Stimulated activated CD4-positive, alpha-beta T cell treated with anti-CD3 and anti-CD28 coated beads, Interleukin-1b, Interleukin-23, amount 100 ng/mL, for 48 hours (primary cell): ENCODE measurements around the gene DENND5B.
A peak's percentile ranks its signal among the peaks of the same experiment; 100 is the strongest.
"Not testable (repeated sequence)": the region's sequence is repeated elsewhere in the genome, so short reads cannot be mapped to it uniquely, and the experiment has no call there.

Experiments
- DNase-seq: peaks from one replicate; pipeline ENCODE4 v3.0.0-alpha.2; 2020

DENND5B gene

DNA sequence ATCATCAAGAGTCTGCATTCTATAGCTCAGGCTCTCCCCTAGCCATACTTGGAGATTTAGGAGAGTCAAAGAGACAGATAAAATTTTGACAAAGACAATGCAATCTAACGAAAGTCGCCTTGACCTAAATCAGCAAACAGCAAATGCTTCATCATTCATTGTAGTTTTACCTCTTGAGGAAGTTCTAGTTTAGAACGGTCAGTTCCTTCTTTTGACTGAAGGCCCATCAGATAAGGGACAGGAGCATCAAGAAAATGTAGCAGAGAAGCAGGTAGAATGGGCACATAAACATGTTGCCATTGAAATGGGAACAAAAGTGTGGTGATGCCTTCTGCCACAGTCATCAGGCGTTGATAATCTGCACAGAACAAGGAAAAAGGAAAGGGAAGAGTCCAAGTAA is 130.9 kb downstream of the DENND5B start:
- no peak for DNase-seq

DNA sequence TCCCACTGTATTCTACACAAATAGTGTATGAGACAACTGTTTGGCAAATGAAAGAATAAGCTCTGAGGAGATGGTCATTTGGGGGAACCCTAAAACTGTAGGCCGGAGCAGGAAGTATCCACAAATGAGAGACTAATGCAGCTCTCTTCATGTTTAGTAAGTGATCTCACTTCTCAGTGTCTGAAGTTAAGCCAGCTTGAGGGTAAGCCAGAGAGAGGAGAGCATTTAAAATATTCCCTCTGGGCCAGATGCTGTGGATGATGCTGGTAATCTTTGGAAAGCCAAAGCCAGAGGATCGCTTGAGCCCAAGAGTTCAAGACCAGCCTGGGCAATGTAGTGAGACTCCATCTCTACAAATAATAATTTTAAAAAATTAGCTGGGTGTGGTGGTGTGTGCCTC is 134.4 kb downstream of the DENND5B start:
- DNase-seq: no peak

DNA sequence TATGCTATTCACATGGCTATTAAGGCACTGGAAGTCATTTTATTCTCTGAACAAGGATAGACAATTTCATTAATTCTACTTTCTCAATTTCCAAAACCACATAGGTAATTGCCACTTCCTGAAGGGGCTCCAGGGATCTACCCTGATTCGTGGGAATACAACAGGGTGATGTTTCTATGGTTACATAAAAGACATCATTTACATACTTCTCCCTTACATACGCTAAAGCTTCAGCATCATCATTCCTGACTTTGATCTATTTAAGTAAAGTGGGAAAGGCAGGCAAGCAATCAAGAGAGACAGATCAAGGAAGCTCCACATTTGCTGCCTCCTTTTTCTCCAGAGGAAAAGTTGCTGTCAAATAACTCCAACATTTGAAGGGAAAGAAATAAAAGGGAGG is 146.2 kb downstream of the DENND5B start:
- no peak for DNase-seq

DNA sequence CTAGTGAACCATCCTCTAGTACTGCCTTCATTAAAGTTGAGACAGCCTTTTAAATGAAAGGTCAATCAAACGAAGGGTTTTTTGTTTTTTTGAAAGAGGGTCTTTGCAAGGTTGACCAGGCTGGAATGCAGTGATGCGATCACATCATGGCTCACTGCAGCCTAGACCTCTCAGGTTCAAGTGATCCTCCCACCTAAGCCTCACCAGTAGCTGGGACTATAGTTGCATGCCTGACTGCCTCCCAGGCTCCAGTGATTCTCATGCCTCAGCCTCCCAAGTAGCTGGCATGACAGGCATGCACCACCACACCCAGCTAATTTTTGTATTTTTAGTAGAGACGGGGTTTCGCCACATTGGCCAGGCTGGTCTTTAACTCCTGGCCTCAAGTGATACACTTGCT is 150.3 kb downstream of the DENND5B start:
- DNase-seq: no peak

DNA sequence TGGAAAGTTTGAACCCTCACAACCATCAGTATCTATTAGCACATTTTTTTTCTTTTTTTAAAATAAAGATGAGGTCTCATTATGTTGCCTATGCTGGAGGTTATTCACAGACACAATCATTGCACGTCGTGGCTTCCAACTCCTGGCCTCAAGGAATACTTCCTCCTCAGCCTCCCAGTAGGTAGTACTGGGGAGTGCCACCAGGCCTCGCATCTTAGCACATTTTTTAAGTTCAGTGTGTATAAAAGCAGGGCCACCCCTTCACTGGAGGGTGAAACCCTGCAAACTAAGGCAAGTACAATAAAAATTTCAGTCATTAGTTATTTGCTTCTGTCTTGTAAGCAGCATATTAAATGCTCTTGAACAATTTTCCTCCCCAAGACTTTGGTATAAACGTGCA is 150.8 kb downstream of the DENND5B start:
- DNase-seq: no peak

DNA sequence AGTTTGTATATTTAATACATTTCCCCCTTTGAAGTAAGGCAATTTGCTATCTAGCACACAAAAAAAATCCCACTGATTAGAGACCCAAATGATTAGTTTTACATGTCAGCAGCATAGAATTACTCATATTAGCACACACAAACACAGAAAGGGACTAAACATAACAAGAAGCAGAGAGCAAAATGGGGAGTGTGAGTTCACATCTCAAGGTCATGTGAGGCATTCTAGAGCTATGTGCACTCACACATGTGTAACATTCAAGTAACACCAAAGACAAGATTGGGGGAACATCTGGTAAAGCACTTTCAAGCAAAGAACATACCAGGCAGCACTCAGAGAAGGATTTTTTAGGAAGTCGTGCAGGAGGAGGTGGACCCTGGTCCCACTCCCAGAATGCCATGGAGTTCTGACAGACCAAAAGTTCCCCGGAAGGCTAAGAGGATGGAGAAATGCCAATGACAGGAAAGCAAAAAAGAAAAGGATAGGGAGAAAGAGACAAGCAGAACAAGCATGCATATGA is 159.2 kb downstream of the DENND5B start:
- DNase-seq: no peak

DNA sequence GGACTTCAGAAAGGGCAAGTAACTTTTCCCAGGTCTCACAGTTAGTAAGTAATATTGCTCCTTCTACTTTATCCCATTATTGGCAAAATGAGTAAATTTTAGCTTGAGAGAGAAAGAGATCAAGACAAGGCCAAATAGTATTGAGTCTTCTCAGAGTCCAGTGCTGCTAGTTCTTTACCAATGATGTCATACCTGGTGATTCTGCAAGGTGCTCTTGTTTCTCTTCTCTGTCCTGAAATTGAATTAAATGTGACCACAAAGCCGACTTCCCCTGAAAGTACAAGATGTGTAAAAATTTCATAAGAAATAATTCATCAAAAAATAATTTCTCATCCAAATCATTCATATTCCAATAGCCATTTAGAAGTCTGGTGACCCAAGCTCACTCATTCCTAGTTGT is 167.5 kb downstream of the DENND5B start:
- no peak for DNase-seq

DNA sequence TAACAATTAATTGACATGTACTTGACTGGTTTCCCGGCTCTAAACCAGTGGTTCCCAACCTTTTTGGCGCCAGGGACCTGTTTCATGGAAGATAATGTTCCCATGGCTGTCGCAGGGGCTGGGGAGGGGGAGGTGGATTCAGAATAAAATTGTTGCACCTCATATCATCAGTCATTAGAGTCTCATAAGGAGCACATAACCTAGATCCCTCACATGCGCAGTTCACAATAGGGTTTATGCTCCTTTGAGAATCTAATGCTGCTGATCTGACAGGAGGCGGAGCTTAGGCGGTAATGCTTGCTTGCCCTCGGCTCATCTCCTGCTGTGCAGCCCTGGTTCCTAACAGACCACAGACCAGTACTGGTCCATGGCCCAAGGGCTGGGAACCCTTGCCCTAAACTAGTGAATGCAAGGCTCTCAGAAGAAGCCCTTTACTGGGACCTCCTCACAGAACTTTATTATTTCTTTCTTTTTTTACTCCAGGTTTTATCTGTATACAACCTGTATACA is 178.6 kb downstream of the DENND5B start:
- no peak for DNase-seq

DNA sequence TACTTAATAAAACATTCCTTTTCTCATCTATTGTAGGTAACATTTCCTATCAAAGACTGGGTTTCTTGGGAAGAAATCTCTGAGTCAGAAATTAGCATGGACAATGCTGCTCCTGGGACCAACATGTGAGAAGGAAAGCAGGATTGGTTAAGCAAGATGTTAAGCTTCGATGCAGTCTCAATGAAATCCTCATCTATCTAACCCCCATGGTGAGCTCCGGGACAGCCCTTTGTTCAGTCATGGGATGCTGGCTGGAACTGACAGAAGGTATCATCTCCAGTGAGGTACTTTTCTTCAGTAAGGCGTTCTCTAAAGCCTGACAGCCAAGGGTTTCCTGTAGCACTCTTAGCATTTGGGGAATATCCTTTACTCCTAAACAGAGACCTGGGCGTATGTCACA is 182.2 kb downstream of the DENND5B start:
- DNase-seq: no peak

DNA sequence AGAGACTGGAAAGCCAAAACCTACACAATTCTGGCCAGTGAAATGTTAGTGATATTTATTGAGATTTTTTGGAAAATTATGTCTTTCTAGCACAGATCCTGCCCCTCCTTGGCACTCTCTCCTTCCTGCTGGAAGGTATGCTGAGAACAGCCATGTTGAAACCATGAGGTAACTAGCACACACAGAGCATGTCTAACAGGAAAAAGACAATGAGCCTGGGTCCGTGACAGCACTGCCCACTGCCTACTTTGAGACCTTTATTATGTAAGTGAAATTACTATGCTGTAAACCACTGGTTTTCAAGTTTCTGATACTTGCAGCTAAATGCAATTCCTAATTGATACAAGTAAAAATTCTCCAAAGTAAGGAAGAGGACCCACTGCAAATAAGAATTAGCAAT is 183.4 kb downstream of the DENND5B start:
- DNase-seq: no peak

DNA sequence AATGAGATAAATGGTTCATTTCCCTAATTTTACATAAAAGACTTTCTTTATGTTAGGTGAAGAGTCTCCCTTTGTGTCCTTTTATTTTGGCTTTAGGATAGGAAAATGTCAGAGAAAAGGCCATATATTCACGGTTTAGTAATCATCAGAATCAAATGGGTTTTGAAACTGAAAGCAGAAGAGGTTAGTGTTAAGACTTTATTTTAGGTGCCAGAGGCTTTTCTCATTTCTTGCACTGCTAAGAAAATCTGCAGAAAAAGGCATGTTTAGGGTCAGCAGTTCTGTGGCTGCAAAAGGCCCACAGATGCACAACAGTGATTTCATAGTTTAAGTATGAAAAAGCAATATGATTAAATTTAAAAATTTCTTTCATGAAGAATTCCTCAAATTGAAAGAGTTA is 184.6 kb downstream of the DENND5B start:
- DNase-seq: no peak

DNA sequence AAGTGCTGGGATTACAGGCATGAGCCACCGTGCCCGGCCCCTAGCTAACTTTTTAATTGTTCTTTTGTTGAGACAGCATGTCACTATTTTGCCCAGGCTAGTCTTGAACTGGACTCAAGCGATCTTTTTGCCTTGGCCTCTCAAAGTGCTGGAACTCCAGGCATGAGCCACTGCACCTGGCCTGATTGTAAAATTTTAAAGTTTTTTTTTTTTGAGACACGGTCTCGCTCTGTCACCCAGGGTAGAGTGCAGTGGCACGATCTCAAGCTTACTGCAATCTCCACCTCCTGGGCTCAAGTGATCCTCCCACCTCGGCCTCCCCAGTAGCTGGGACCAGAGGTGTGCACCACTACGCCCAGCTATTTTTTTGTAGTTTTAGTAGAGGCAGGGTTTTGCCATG is 185.9 kb downstream of the DENND5B start:
- DNase-seq: no peak

DNA sequence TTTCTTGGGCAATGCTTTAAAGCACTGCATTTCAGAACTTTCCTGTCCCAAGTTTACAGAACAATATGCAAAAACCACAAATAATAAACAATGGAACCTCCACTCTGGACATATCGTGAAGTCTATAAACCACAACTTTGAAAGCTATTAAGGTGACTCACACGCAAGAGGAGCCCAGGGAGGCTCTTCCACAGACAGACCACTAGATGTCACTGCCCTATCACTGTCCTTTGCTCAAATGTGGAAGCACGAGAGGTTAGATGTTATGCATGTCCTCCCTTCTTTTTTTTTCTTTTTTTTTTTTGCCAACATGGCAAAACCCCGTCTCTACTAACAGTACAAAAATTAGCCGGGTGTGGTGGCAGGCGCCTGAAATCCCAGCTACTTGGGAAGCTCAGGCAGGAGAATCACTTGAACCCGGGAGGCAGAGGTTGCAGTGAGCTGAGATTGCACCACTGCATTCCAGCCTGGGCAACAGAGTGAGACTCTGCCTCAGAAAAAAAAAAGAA is 187.8 kb downstream of the DENND5B start:
- DNase-seq: peak; percentile 50

DNA sequence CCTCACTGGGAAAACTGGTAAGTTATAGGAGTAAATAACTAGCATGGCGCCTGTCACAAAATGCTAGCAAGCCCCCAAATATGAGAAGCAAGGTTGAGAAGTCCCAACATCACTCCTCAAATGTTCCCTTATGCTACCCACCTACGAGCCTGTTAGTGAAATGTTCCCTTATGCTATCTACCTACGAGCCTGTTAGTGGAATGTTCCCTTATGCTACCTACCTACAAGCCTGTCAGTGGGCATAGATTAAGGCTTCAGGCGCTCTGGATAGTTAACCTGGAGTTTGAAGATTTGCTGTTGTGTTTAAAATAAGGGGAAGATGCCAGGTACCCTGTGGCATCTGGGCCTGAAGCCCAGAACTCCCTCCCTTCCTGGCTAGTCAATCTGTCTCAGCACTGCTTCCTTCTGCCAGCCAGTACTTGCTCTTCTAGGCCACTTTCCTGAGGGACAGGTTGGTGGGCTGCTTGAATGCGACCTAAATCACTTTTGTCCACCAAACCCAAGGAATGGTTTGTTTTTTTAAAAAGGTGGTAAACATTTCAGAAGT is 197.9 kb downstream of the DENND5B start:
- DNase-seq: no peak

DNA sequence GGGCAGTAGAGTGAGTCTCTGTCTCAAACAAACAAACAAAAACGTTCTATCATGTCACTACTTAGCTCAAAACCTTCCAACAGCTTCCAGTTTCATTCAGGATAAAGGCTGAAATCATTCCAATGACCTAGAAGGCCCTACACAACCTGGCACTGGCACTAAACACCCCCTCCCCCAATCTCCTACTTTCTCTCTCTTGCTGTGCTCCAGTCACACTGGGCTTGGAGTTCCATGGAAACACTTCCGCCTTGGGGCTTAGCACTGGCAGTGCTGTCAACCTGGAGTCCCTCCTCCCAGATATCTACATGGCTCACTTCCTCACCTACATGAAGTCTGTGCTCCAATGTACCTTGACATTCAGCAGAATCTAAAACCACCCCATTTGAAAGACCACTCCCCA is 199.9 kb downstream of the DENND5B start:
- DNase-seq: no peak

DNA sequence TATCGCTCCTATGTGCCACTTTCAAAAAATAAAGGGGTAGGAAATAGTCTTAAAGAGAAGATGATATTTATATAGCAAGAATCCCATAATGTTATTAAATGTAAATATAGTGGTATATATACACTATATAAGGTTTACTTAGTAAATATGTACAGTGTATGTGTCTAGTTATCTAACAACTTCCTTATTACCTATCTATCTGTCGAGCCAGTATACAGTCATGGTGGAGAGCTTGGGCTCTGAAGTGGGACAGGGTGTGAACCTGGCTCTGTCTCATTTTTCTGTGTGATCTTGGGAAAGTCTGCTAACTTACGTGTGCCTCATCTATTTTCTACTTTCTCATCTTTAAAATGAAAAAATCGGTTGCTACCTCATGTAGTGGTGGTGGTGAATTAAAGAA is 202.2 kb downstream of the DENND5B start:
- no peak for DNase-seq

DNA sequence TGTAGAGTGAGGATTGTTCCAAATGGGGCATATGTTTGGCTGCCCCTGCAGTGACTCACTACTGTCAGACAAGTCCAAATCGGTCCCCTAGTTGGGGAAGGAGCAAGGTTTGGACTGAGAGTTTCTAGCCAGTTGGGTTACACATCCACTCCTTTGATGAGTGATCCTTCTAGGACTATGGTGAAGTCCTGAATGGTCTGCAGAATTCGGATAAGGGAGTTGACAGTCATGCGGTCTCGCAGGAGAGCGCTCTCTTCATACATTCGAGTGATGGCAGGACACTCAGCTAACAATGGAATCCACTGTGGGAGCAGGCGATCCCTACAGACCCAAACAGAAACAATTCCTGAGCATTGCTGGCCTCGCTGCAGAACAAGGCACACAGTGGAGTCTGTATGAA is 203.5 kb downstream of the DENND5B start:
- no peak for DNase-seq

DNA sequence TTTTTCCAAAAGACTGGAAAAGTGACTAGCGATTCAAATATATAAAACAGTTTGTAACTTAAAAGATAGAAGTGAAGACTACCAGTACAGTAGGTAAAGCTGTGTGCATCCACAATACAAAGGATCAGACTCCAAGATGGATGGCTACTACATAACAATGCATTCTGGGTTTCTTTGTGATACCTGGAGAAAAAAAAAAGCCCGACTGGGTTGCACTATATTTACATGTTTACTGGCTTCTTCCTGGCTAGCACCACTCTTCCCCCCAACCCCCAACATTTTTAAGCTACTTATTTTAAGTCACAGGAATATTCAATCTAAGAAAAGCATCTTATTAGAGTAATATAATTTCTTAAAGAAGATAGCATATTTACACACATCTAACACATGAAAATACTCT is 203.9 kb downstream of the DENND5B start:
- DNase-seq: no peak

DNA sequence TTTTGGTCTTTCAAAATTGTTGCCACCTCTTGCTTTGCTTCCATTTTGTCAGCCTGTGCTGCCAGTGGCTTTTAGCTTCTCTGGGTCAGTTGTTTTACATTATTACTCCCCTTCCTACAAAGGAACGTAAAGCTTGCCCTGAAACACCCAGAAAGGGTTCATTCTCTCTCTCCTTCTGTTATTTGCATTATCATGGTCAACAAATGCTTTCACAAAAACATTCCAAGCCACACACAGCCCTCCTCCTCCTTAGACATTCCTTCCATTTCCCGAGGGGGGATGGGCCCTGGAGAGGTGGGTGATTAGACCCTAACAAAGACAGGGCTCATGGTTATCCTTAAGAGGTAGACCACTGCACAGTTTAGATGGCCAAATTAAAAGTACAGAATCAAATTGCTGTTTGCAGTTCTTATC is 204.6 kb downstream of the DENND5B start:
- no peak for DNase-seq

DNA sequence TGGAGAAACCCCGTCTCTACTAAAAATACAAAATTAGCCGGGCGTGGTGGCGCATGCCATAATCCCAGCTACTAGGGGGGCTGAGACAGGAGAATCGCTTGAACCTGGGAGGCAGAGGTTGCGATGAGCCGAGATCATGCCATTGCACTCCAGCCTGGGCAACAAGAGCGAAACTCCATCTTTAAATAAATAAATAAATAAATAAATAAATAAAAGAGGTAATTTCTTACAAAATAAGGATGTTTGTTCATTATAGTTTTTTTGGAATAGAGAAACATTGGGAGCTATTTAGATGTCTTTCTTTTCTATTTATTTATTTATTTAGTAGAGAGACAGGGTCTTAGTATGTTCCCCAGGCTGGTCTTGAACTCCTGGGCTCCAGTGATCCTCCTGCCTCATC is 213.7 kb downstream of the DENND5B start:
- not testable (repeated sequence) for DNase-seq

DNA sequence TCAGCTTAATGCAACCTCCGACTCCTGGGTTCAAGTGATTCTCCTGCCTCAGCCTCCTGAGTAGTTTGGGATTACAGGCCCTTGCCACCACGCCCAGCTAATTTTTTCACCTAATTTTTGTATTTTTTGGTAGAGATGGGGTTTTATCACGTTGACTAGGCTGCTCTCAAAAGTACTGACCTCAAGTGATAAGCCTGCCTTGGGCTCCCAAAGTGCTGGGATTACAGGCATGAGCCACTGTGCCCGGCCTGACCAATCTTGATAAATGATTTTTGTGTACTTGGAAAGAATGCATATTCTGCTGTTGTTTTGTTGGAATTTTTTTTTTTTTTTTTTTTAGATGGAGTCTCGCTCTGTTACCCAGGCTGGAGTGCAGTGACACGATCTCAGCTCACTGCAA is 215.5 kb downstream of the DENND5B start:
- DNase-seq: not testable (repeated sequence)

DNA sequence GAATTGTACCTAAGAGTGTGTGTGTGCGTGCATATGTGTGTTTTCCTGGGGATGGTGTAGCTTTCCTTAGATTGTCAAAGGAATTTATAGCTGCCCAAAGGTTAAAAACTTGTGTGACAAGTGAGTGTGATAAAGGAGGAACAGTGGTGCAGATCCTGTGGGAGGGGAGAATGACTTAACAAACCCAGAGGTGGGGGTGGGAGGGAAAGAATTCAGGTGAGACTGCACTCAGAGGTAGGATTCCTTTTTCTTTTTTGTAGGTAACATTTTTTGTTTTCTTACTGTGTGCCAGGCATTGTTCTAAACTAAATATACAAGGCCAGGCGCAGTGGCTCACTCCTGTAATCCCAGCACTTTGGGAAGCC is 219.7 kb downstream of the DENND5B start:
- DNase-seq: no peak

DNA sequence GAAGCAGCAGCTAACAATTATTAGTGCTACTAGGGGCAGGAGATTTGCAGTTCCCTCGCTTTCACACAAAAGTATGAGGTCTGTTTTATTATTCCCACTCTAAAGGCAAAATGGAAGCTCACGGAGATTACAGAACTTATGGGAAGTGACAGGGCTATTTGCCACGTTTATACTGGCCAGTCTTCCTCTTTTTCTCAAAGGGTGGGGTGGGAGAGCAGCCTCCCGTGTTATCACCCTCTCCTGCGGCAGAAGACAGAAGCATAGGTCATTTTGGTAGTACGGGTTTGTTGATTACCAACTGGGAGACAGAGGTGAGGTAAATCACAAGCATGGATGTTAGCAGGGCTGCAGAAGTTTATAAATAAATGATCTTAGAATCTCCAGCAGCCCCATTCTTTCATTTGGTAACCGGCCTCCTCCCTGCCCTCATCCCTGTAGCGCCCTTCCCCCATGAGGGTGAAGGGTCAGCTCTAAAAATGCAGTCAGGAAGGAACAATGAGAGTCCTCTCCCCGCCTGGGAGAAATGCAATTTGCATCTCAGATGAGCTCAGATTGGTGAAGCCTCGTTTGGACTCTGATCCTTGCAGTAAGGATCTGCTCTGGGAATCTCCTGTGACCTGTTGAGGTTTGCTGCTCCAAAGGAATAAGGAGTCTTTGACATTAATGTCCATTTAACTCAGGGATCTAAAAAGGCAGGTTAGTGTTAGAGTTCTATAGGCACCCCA is 220.2 kb downstream of the DENND5B start:
- no peak for DNase-seq

DNA sequence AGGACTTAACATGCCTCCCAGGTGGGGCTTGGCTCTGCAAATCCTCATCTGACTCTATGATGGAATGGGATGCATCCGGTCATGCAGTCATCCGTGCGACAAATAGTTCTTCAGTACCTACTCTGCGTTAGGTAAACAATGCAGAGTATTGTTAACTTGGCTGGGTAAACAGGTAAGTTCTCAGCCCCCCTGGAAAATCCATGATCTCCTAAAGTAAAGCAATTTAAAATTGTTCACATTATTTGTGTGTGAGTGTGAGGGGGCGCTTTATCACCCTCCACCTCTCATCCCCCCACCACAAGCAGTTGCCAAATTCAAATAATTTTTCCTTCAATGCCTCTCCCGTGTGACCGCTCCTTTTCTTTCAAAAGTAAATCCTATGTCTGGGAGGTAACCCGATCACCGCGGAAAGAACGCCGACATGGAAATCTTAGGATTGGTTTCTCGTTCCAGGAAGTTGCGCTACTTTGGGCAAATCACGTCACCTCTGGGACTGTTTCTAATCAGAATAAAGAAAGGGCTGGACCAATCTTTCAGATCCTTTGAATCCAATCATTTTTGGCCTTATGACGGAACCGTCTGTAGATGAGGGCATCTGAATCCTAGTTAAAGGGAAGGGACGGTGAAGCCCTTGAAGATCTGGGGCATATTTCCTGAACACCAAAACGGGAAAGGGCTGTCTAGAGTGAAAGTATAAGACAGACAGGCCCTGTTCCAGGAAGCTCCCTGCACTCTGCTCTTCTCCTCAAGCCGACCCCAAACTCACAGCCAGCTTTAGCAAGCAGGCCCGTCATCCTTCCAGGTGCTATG is 221.0 kb downstream of the DENND5B start:
- DNase-seq: no peak
